CD4-positive, alpha-beta T cell treated with Interleukin-1 beta for 1 hour (primary cell): ENCODE data around the gene PLA2G3.

Experiments used
- DNase-seq, 2 donors: peaks; one replicate each; pipeline ENCODE4 v3.0.0-alpha.2; 2020 to 2022

The PLA2G3 gene

GRCh38 chr22:31139866-31140716 lies at the start of gene PLA2G3:
TSS of gene PLA2G3 (minus strand) at chr22:31140508. CDS start at chr22:31140354, 154 bp downstream.
- no peak for DNase-seq

DNA sequence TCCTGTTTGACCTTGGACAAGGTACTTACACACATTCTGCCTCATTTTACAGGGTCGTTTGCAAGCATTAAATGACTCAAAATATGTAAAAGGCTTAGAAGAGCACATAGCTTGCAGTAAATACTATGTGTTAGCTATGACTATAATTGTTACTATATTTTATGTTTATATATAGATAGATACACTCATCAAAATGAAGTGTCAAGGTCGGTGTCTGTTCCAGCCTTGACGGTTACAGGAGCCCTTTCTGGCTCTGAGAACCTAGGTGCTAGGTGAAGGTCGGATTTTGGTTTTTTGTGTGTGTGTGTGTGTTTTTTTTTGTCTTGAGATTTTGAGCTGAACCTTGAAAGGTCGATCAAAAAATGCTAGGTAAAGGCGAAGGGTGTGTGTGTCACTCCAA lies 47.3 kb upstream of the PLA2G3 start:
- DNase-seq, result no peak

- no peak for DNase-seq
These were observed 44.7 kb upstream of the PLA2G3 start for GRCh38 chr22:31185056-31185455.

DNA sequence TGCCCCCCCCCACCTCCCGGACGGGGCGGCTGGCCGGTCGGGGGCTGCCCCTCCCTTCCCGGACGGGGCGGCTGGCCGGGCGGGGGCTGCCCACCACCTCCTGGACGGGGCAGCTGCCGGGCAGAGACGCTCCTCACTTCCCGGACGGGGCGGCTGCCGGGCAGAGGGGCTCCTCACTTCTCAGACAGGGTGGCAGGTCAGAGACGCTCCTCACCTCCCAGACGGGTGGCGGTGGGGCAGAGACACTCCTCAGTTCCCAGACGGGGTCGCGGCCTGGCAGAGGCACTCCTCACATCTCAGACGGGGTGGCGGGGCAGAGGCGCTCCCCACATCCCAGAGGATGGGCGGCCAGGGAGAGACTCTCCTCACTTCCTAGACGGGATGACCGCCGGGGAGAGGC lies 43.7 kb upstream of the PLA2G3 start:
- no peak for DNase-seq

- no peak for DNase-seq
These were observed 39.0 kb upstream of the PLA2G3 start for GRCh38 chr22:31179345-31179744.

DNA sequence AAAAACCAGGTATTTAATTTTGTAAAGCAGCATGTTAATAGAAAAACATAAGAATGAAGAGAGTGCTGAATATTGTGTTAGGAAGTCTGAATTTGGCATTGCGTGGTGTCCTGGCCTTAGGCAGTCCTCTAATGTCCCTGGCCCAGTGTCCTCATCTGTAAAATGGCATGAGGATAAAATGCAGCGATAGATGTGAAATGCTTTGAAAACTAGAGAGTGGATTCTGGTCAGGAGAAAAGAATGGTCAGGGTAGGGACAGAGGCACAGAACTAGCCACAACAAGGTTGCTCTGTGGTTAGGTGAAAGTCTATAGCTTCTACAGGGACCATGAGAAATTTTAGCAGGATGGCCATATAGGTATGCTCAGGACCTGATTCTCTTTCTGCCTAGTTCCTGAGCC lies 38.6 kb upstream of the PLA2G3 start:
- no peak for DNase-seq

DNA sequence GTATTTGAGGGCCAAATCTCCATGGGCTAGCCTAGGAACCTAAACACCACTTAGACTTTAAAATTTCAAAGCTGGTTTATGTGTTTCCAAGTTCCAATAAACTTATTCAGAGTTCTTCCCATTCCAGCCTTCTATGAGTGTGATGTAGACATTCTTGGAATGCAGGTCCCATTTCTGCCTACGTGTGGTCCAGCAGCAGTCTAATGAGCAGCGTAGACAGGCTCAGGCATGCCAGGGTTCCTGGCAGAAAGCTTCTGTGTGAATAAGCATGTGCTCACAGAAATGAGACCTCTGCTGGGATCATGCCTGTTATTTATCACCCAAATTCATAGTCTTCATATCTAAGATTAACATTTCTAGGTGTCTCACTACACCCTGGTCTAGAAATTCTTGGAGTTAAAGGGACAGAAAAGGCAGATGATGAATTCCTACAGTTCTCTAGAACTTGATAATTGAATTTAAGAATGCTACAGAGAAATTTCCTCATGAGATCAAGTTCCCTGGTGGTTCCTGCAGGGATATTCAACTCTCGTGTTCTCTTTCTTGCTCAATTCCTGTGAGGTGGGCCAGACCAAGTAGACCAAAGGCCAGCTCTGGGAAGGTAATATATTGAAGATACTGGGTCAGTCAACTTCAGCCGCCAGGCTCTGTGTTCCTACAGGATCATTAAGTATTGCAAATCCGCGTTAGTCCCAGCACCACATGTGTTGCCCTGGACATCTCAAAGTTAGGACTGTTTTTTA lies 37.3 kb upstream of the PLA2G3 start:
- DNase-seq, result no peak

DNA sequence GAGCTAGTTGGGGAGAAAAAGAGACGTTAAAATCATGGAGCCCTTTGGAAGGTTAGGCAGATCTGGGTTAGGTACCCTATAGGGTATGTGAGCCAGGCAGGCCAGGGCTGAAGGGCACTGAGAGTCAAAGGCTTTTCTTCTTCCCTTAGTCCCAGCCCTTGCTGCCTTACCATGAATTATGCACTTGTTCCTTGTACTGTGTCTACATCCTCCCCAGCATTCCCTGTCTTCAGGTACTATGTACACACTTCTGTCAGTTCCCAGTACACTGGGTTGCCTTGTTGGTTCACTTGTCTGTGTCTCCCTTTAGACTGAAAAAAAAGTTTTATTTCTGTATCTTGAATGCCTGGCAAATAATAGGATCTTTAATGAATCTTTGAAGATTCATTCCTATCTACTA lies 36.6 kb upstream of the PLA2G3 start:
- no peak for DNase-seq

- DNase-seq, result no peak
These were observed 33.3 kb upstream of the PLA2G3 start for GRCh38 chr22:31173386-31174145.

DNA sequence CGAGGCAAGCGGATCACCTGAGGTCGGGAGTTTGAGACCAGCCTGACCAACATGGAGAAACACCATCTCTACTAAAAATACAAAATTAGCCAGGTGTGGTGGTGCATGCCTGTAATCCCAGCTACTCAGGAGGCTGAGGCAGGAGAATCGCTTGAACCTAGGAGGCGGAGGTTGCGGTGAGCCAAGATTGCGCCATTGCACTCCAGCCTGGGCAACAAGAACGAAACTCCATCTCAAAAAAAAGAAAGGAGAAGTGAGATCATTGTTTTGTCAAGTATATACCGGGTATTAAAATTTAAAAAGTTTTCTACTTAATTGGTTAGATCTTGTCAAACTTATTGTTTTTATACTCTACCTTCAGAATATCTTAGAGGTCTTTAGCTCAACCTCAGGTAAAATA lies 31.4 kb upstream of the PLA2G3 start:
- DNase-seq, result peak in 1 of 2 donors; percentile 10

DNA sequence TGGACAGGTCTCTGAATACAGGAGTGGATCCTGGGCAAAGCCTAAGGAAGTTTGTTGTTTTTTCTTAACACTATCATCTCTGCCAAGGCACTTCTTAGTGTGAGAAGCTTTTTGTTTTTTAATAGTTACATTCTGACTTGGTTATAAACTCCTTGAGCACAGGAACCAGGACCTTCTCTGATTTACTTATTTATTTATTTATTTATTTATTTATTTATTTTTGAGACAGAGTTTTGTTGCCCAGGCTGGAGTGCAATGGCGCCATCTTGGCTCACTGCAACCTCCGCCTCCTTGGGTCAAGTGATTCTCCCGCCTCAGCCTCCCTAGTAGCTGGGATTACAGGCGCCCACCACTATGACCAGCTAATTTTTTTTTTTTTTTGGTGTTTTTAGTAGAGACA lies 30.7 kb upstream of the PLA2G3 start:
- DNase-seq, result no peak

GRCh38 chr22:31162015-31162765 lies 21.9 kb upstream of the PLA2G3 start:
- DNase-seq, result no peak

GRCh38 chr22:31161386-31161785 lies 21.1 kb upstream of the PLA2G3 start:
- no peak for DNase-seq

GRCh38 chr22:31160328-31160978 lies 20.1 kb upstream of the PLA2G3 start:
- peak; percentile 3 to 13 for DNase-seq

- no peak for DNase-seq
These were observed 15.1 kb upstream of the PLA2G3 start for GRCh38 chr22:31155422-31155821.

DNA sequence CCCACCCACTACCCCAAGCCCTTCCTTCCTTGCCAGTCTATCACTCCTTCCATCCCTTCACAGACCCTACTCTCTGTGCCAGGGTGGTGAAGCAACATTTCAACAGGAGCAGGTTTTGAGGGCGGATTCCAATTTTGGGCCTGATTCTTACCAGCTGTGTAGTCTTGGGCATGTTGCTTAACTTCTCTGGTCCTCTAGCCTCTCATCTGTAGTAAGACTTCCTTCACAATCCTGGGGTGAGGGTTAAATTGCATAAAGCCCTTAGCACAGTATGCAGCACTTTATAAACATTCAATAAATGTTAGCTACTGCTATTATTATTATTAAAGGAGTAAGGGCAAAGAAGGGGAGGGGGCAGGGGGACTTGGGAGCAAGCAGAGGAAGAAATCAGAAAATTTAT lies 14.7 kb upstream of the PLA2G3 start:
- DNase-seq, result no peak

GRCh38 chr22:31153357-31153756 lies 13.0 kb upstream of the PLA2G3 start:
- DNase-seq, result no peak

GRCh38 chr22:31151872-31152271 lies 11.6 kb upstream of the PLA2G3 start:
- no peak for DNase-seq

DNA sequence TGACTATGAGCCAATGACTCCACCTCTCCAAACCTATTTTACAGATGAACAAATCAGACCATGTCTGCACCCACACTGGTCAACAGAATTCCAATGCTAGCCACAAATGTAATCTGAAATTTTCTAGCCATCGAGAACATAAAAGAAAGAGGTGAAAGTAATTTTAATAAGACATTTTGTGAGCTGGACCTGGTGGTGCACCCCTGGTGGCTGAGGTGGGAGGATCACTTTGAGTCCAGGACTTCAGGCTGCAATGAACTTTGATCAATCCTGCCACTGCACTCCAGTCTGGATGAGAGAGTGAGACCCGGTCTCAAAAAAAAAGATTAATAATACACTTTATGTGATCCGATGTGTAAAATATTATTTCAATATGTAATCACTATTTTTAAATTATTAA lies 10.3 kb upstream of the PLA2G3 start:
- no peak for DNase-seq

DNA sequence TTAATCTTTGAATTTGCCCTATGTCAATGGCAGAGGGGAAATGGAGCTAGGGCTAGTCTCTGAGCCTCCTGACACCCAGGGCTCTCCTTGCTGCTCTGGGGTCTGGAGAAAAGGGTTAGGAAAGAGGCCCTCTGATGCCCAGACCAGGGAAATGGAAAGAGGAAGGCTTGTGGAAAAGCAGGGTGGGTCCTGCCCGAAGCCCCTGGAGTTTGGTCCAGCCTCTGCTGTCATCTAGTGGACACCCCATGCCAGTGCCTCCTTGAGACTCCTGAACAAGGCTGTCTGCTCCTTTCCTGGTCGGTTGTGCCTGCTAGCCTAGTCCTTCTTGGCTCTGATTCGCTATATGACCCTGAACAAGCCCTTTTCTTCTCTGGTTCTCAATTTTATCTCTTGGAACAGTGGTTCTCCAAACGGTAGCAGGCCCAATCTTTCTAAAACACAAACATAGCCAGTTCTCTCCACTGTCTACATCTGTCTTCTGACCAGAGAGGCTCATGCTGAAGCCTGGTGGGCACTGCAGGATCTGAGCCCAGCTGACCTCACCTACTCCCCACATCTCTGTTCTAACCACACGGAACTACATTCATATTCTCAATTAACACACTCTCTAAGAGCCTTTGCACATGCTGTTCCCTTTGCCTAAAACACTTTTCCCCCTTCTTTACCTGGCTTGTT lies 8.8 kb upstream of the PLA2G3 start:
- peak; percentile 29 to 35 for DNase-seq

DNA sequence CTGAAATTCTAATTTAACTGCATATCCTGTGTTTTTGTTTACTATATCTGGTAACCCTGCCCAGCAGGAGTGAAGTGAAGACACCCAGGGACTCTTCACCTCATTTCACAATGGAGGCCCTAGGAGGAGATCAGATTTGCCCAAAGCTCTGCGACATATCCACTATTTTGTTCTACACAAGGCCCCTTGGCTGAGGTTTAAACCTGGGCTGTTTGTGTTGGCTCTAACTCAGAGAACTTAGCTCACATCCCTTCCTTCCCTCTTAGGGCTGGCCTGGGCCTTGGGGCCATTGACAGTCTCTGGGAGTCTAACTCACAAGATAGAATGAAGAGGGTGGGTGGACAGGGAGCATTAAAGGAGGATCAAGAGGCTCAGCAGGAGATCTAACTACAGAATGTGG lies 8.2 kb upstream of the PLA2G3 start:
- DNase-seq, result no peak

DNA sequence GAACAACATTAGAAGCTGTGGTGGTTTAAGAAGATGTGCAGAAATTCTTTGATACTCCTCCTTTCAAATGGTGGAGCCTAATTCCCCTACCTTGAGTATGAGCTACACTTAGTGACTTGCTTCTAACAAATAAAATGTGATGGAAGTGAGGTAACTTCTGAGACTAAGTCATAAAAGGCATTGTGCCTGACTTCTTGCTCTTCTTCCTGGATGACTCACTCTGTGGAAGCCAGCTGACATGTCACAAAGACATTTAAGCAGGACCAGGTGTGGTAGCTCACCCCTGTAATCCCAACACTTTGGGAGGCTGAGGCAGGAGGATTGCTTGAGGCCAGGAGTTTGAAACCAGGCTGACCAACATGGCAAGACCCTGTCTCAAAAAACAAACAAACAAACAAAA lies 3.9 kb upstream of the PLA2G3 start:
- no peak for DNase-seq
